ENCODE data around the gene CAMKK1. TPM values are rescaled to one million over a fixed set of nuclear protein-coding genes. Genes with fewer than 3 reads are reported as not detected.

The CAMKK1 gene
- total and polyA plus RNA-seq, 2 of the 4 experiments (the other 2 are of a cell fraction) = 4.1 to 8.2 TPM

DNA sequence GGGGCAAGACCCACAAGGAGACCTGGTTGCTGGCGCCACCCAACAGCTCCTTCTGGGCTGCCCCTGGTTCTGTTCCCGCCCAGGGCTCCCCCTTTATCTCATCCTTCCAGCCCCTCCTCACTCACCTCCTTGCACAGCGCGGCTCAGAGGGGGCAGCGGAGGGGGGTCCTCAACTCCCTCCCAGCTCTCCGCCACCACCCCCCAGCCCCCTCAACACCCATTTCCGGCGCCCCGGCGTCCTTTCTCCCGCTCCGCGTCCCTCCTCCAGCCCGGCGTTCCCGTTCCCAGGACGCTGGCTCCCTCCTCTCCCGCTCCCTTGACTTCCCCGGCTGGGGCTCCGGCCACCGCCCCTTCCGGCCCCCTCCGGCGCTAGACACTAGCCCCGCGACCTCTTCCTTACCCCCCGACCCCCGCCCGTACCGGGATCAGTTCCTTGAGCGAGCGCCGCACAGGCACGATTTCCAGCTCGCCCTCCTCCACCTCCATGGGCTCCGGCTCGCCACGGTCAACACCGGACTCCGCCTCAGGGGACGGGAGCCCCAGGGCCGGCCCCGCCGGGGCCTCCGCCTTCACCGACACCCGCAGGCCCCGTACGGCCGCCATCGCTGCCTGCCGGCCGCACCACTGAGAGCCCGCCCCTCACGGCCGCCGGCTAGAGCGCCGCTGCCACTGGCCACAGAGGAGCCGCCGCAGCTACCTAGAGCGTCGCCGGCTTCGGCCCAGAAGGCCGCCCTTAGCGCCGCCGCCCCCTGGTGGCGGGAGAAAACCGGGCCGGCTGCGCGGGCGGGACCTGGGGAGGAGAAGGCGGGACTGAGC is 47.0 kb downstream of the CAMKK1 start, which contains the start of gene NCBP3:
TSS of gene NCBP3 (minus strand) at position 626 of the 816 bp plus-strand sequence. CDS start at position 603, 23 bp downstream.
- H3K27me3 ChIP-seq (ENCODE audit: control insufficient read depth, insufficient read depth, low read length) = peaks cover 6% of the 10 kb centered on the region
- peak within 1 kb of the TSS; percentile 95 for H3K27ac ChIP-seq (ENCODE audit: insufficient read depth, low read length)
- H3K23ac ChIP-seq (ENCODE audit: low read depth, low read length) = peak within 1 kb of the TSS; percentile 41
- peak within 1 kb of the TSS; percentile 84 for H2BK5ac ChIP-seq (ENCODE audit: low read depth, low read length, poor library complexity, severe bottlenecking)
- peaks cover 3% of the 10 kb centered on the region for H3K4me1 ChIP-seq (ENCODE audit: control insufficient read depth, insufficient read depth, low read length)
- H3K9me3 ChIP-seq (ENCODE audit: control insufficient read depth, insufficient read depth, low read length) = no peaks in the 10 kb centered on the region
- peak; percentile 91 for DNase-seq
- peak within 1 kb of the TSS; percentile 63 for H4K91ac ChIP-seq (ENCODE audit: insufficient read depth, low read depth, low read length)
- H2BK20ac ChIP-seq (ENCODE audit: low read depth, low read length) = no peak within 1 kb of the TSS
- peak within 1 kb of the TSS; percentile 39; the same call in 1 of the 2 replicates for H4K5ac ChIP-seq (ENCODE audit: low read depth, low read length)
- H3K4me2 ChIP-seq (ENCODE audit: low read depth, low read length) = peak within 1 kb of the TSS; percentile 97
- peak within 1 kb of the TSS; percentile 98 for H2AFZ ChIP-seq (replicated peaks; ENCODE audit: low read length, poor library complexity)
- peak within 1 kb of the TSS; percentile 90 for H3K4ac ChIP-seq (ENCODE audit: low read depth, low read length)
- peak within 1 kb of the TSS; percentile 61 to 87; a peak in 3 of 4 replicates for H4K8ac ChIP-seq (ENCODE audit: low read depth in 2 of 2, low read length in 2 of 2)
- ATAC-seq (ENCODE audit: low read depth) = peak; percentile 100
- H3K36me3 ChIP-seq (ENCODE audit: control insufficient read depth, insufficient read depth, low read length) = peaks cover 14% of the 10 kb centered on the region
- peak within 1 kb of the TSS; percentile 62; the same call in 1 of the 2 replicates for H3K18ac ChIP-seq (ENCODE audit: low read depth, low read length)
- ChIA-PET CTCF (interaction anchor here (0.6 to 3.2 kb wide), 16 partner anchors 9 to 173 kb away, joined by 3 to 18 read pairs (median 4); no protein-coding TSS in a partner anchor), POLR2A (ENCODE audit: unreplicated experiment) (interaction anchor here (0.7 kb wide), 2 partner anchors 71 to 110 kb away, joined by 3 read pairs; no protein-coding TSS in a partner anchor)
- H2AK5ac ChIP-seq (ENCODE audit: low read depth, low read length) = peak within 1 kb of the TSS; percentile 79
- peak within 1 kb of the TSS; percentile 35 for H2AK9ac ChIP-seq (replicated peaks; ENCODE audit: low read depth, low read length, poor library complexity)
- H3K4me3 ChIP-seq (ENCODE audit: insufficient read depth, low read depth, low read length) = peak within 1 kb of the TSS; percentile 88
- H3K14ac ChIP-seq (replicated peaks; ENCODE audit: low read depth, low read length) = peak within 1 kb of the TSS; percentile 87
- H3K9me1 ChIP-seq (ENCODE audit: insufficient read depth, low read length) = peaks cover 9% of the 10 kb centered on the region; the same call in 1 of the 2 replicates
- peak within 1 kb of the TSS; percentile 71; the same call in 1 of the 2 replicates for H2BK120ac ChIP-seq (ENCODE audit: low read depth, low read length)
- peak within 1 kb of the TSS; percentile 91 for H3K56ac ChIP-seq (ENCODE audit: extremely low read depth, insufficient read depth, low read length)
- dilution Hi-C loops (cut with HindIII; ENCODE audit: low sequenced_read_pairs, unreplicated experiment) = no loop called here
- H3K79me1 ChIP-seq (ENCODE audit: low read depth in 1 of 2, low read length in 2 of 2) = peaks cover 20 to 32% of the 10 kb centered on the region in 2 experiments
- H4K20me1 ChIP-seq (ENCODE audit: insufficient read depth, low read length) = peaks cover 13% of the 10 kb centered on the region; the same call in 1 of the 2 replicates
- peak within 1 kb of the TSS; percentile 95 for H3K9ac ChIP-seq (ENCODE audit: low read depth, low read length)
- no peak within 1 kb of the TSS for H2BK15ac ChIP-seq (ENCODE audit: low read depth, low read length)
- intact Hi-C loops (cut with micrococcal nuclease) = loop anchor here (1.0 to 2.0 kb wide), 2 partner anchors 47 to 109 kb away; partner anchors contain the start of gene CAMKK1
- in situ Hi-C loops (cut with MboI; ENCODE audit: low sequenced_read_pairs) = no loop called here
- 0% methylated on average over 27 of the region's 76 CpGs; no CpG with 5 or more reads in 1 of the 2 experiments for WGBS, 2 experiments (ENCODE audit: extremely low coverage in 2 of 2, insufficient read length in 1 of 2)
- BruUV-seq (replicated peaks) = no TSS peak
- TF ChIP-seq MXI1 (IDR thresholded peaks at IDR 0.05; ENCODE audit: borderline replicate concordance, low read depth, low read length) = 0 out of 2 replicates have a peak, but pooled peaks have one; percentile 6
- no peak for TF ChIP-seq NFE2L2 (IDR thresholded peaks at IDR 0.05; ENCODE audit: low read depth, low read length)
- TF ChIP-seq USF2 (IDR thresholded peaks at IDR 0.05; ENCODE audit: low read depth, low read length) = no peak
- no peak for TF ChIP-seq CHD1 (IDR thresholded peaks at IDR 0.05; ENCODE audit: low read depth, low read length)
- TF ChIP-seq MAFK (IDR thresholded peaks at IDR 0.05; ENCODE audit: low read depth, low read length) = no peak
- TF ChIP-seq RCOR1 (IDR thresholded peaks at IDR 0.05; ENCODE audit: insufficient replicate concordance, low read length) = no peak
- 0 out of 2 replicates have a peak, but pooled peaks have one; percentile 12 for TF ChIP-seq BHLHE40 (IDR thresholded peaks at IDR 0.05; ENCODE audit: low read depth, low read length)
- peak; percentile 36 for TF ChIP-seq RAD21 (IDR thresholded peaks at IDR 0.05; ENCODE audit: low read length)
- TF ChIP-seq POLR2A (IDR thresholded peaks at IDR 0.05; ENCODE audit: low read depth, low read length) = peak; percentile 95
- TF ChIP-seq CEBPB (IDR thresholded peaks at IDR 0.05; ENCODE audit: low read depth, low read length) = no peak
- TF ChIP-seq SMC3 (IDR thresholded peaks at IDR 0.05; ENCODE audit: low read depth, low read length) = peak; percentile 48; the same call in 1 of the 2 replicates
- TF ChIP-seq, protein P1, sequence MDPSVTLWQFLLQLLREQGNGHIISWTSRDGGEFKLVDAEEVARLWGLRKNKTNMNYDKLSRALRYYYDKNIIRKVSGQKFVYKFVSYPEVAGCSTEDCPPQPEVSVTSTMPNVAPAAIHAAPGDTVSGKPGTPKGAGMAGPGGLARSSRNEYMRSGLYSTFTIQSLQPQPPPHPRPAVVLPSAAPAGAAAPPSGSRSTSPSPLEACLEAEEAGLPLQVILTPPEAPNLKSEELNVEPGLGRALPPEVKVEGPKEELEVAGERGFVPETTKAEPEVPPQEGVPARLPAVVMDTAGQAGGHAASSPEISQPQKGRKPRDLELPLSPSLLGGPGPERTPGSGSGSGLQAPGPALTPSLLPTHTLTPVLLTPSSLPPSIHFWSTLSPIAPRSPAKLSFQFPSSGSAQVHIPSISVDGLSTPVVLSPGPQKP (IDR thresholded peaks at IDR 0.05; ENCODE audit: borderline replicate concordance, low read depth, low read length) = no peak
- no peak for TF ChIP-seq RFX5 (IDR thresholded peaks at IDR 0.05; ENCODE audit: low read depth, low read length)
- TF ChIP-seq FOS (IDR thresholded peaks at IDR 0.05; ENCODE audit: low read depth, low read length) = no peak
